Measurements from ENCODE around the gene ADCY7.

The ADCY7 gene

GRCh38 chr16:50261707-50262235, 4.6 kb upstream of the ADCY7 start:
- Histone ChIP-seq H3K4me1 (no peaks in the 10 kb centered on the region), H2AFZ (no peak overlapping the region), H3K36me3 (ENCODE audit: control insufficient read depth, insufficient read depth, low read length) (no peaks in the 10 kb centered on the region), H3K9me3 (ENCODE audit: control insufficient read depth, low read length) (no peaks in the 10 kb centered on the region), H3K4me2 (ENCODE audit: low read length) (no peak overlapping the region), H3K9ac (no peak overlapping the region), H3K4me3 (ENCODE audit: low read depth, low read length) (no peak overlapping the region), H3K27me3 (ENCODE audit: control insufficient read depth, insufficient read depth, low read length) (no peaks in the 10 kb centered on the region), H3K27ac (no peak overlapping the region), H3K79me2 (no peaks in the 10 kb centered on the region)
- TF ChIP-seq, protein P1, sequence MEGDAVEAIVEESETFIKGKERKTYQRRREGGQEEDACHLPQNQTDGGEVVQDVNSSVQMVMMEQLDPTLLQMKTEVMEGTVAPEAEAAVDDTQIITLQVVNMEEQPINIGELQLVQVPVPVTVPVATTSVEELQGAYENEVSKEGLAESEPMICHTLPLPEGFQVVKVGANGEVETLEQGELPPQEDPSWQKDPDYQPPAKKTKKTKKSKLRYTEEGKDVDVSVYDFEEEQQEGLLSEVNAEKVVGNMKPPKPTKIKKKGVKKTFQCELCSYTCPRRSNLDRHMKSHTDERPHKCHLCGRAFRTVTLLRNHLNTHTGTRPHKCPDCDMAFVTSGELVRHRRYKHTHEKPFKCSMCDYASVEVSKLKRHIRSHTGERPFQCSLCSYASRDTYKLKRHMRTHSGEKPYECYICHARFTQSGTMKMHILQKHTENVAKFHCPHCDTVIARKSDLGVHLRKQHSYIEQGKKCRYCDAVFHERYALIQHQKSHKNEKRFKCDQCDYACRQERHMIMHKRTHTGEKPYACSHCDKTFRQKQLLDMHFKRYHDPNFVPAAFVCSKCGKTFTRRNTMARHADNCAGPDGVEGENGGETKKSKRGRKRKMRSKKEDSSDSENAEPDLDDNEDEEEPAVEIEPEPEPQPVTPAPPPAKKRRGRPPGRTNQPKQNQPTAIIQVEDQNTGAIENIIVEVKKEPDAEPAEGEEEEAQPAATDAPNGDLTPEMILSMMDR (IDR thresholded peaks at IDR 0.05): no peak

DNA sequence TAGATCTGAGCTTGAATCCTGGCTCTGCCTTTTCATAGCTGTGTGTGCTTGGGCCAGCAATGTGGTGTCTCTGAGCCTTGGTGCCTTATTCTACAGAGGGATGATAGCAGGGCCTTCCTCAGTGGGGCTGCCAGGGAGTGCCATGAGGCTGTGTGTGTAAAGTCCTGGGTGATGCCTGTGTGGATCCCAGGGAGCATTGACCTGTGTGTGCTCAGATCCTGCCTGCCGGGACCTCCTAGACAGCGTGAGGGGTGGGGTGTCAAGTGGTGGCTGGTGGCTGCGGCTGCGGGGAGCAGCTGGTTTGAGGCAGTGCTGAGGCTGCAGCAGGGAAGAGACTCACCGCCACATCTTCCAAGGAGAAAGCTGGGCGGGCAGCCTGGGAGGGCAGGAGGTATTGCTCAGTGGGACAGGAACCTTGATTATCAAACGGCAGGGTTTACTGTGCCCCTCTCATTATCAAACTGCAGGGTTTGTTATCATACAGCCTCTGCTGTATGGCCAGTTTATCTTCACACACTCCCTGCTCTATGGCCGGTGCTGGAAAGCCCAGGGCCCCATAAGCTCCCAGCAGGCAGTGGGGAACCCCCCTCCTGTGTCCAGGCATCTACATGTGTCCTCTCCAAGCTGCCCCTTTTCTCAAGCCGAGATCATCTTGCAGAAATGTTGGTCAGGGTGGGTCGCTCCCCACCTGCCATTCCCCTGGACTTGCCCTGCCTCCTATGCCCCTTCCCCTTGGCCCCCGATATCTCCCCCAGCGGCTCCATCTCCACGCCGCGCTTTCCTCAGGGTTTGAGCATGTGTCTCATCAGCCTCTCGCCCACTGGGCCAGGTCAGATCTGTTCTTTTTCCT, 3.1 kb upstream of the ADCY7 start:
- Histone ChIP-seq H3K9me3 (ENCODE audit: control insufficient read depth, low read length) (no peaks in the 10 kb centered on the region), H3K79me2 (no peaks in the 10 kb centered on the region), H3K27ac (no peak overlapping the region), H3K4me1 (no peaks in the 10 kb centered on the region), H3K9ac (no peak overlapping the region), H3K4me2 (ENCODE audit: low read length) (no peak overlapping the region), H3K27me3 (ENCODE audit: control insufficient read depth, insufficient read depth, low read length) (no peaks in the 10 kb centered on the region), H3K4me3 (ENCODE audit: low read depth, low read length) (no peak overlapping the region), H2AFZ (no peak overlapping the region), H3K36me3 (ENCODE audit: control insufficient read depth, insufficient read depth, low read length) (no peaks in the 10 kb centered on the region)
- TF ChIP-seq, protein P1 (IDR thresholded peaks at IDR 0.05): no peak

DNA sequence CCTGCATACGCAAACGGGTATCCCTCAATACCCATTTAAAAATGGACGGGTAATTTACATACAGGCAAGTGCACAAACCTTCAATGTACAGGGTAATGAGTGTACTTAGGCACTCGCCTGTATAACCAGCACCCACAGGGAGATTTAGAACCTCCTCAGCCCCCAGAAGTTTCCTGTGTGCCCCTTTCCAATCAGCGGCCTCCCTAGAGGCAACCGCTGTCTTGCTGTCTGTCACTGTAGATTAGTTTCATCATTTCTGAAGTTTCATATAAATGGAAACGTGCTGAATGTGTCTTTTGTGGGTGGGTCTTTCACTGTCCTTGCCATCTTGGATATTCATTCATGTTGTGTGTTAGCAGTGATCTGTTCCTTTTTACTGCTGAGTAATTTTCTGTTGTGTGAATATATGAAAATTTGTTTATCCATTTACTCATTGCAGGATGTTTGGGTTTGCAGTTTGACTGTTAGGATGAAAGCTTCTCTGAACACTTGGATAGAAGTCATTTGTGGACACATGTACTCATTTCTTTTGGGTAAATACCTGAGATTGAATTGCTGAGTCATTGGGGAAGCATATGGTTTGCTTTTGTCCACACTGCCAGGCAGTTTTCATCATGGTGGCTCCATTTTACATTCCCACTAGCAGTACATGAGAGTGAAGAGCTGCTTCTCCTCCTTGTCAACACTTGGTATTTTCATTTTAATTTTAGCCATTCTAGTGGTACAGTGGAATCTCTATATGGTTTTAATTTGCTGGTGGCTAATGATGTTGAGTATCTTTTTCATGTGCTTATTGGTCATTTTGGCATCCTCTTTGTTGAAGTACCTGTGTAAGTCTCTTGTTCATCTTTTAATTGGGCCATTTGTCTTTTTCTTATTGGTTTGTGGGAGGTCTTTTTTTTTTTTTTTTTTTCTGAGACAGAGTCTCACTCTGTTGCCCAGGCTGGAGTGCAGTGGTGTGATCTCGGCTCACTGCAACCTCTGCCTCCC, 2.1 kb upstream of the ADCY7 start:
- TF ChIP-seq, protein P1 (IDR thresholded peaks at IDR 0.05): no peak
- Histone ChIP-seq H3K4me3 (ENCODE audit: low read depth, low read length) (no peak overlapping the region), H3K4me2 (ENCODE audit: low read length) (no peak overlapping the region), H3K79me2 (no peaks in the 10 kb centered on the region), H3K9ac (no peak overlapping the region), H3K36me3 (ENCODE audit: control insufficient read depth, insufficient read depth, low read length) (no peaks in the 10 kb centered on the region), H3K9me3 (ENCODE audit: control insufficient read depth, low read length) (no peaks in the 10 kb centered on the region), H3K27ac (no peak overlapping the region), H3K27me3 (ENCODE audit: control insufficient read depth, insufficient read depth, low read length) (no peaks in the 10 kb centered on the region), H2AFZ (no peak overlapping the region), H3K4me1 (no peaks in the 10 kb centered on the region)

GRCh38 chr16:50265260-50265659, 1.1 kb upstream of the ADCY7 start:
- TF ChIP-seq, protein P1 (IDR thresholded peaks at IDR 0.05): no peak
- Histone ChIP-seq H3K9ac (no peak overlapping the region), H2AFZ (no peak overlapping the region), H3K27me3 (ENCODE audit: control insufficient read depth, insufficient read depth, low read length) (no peaks in the 10 kb centered on the region), H3K36me3 (ENCODE audit: control insufficient read depth, insufficient read depth, low read length) (no peaks in the 10 kb centered on the region), H3K4me1 (no peaks in the 10 kb centered on the region), H3K27ac (no peak overlapping the region), H3K79me2 (no peaks in the 10 kb centered on the region), H3K4me2 (ENCODE audit: low read length) (no peak overlapping the region), H3K4me3 (ENCODE audit: low read depth, low read length) (no peak overlapping the region), H3K9me3 (ENCODE audit: control insufficient read depth, low read length) (no peaks in the 10 kb centered on the region)

Data from parathyroid adenoma (tissue), 2 donors.